22Rv1 (cell line): ENCODE data around the gene POU2F1.

Experiments
- ZFX ChIP-seq: fragments of 450-650 bp; IDR thresholded peaks from 2 replicates; pipeline ENCODE4 v1.6.1; 2017; ENCODE audit warnings: antibody characterized with exemption, borderline replicate concordance
- TF ChIP-seq, protein P1 (sequence below): fragments of 450-650 bp; IDR thresholded peaks from 2 replicates; pipeline ENCODE4 v1.5.1; 2017; ENCODE audit warnings: mild to moderate bottlenecking

DNA sequence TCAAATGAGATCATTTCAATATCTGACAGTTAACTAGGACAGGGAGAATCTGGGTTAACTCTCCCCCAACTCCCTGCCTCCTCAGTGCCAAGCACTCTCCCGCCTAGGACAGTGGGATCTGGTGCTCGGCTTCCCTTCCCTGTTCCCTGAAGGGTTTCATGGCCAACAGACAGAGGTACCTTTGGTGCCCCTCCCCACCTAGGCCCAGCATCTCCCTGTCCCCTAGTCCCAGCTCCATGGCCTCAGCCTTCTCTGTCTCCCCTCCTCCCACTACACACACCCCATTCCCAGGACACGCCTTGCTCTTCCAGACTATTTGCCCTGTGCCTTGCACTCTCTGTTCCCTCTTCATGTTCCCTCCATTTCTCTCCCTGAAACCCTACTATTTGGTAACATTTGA, 220.5 kb downstream of the POU2F1 start:
- TF ChIP-seq, protein P1, sequence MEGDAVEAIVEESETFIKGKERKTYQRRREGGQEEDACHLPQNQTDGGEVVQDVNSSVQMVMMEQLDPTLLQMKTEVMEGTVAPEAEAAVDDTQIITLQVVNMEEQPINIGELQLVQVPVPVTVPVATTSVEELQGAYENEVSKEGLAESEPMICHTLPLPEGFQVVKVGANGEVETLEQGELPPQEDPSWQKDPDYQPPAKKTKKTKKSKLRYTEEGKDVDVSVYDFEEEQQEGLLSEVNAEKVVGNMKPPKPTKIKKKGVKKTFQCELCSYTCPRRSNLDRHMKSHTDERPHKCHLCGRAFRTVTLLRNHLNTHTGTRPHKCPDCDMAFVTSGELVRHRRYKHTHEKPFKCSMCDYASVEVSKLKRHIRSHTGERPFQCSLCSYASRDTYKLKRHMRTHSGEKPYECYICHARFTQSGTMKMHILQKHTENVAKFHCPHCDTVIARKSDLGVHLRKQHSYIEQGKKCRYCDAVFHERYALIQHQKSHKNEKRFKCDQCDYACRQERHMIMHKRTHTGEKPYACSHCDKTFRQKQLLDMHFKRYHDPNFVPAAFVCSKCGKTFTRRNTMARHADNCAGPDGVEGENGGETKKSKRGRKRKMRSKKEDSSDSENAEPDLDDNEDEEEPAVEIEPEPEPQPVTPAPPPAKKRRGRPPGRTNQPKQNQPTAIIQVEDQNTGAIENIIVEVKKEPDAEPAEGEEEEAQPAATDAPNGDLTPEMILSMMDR: no peak
- TF ChIP-seq ZFX: no peak
